ENCODE data around the gene TNFAIP8L2. TPM values are rescaled to one million over a fixed set of nuclear protein-coding genes. Genes with fewer than 3 reads are reported as not detected.
A peak's percentile ranks its signal among the peaks of the same experiment; 100 is the strongest.

TNFAIP8L2 gene
- 2.2 TPM for total RNA-seq (ENCODE audit: insufficient read depth, low replicate concordance)

DNA sequence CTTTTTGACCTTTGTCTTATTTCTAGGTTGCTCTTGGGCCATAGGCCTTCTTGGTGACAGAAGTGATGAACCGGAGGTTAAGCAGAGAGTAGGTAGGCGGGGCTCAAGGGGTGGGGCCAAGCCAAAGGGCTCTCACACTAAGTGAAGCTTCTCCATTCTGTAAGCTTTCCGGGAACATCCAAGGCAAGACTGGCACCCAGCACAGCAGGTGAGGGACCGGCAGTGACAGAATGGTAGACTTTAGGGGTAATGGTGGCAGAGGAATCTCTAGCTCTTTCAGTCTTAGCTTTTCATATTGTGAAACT lies at the start of gene TNFAIP8L2:
Gene TNFAIP8L2 (plus strand): TSS at position 135 of the 305 bp plus-strand sequence. CDS start 2,049 bp downstream, outside the sequence.
- no peak for DNase-seq (ENCODE audit: low spot score)

DNA sequence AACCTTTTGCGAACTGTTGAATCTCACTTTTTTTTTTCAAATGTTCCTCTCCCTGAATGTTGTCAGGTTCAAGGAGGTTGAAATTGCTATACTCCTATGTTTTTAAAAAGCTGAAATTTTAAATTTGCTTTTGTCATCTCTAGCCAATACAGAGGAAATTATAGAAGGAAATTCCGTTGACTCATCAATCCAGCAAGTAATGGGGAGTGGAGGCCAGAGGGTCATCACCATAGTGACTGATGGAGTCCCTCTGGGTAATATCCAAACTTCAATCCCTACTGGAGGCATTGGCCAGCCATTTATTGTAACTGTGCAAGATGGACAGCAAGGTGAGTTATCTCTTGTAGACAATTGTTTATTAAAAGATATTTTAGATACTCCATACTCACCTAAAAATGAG lies 49.6 kb upstream of the TNFAIP8L2 start:
- DNase-seq (ENCODE audit: low spot score) = no peak

DNA sequence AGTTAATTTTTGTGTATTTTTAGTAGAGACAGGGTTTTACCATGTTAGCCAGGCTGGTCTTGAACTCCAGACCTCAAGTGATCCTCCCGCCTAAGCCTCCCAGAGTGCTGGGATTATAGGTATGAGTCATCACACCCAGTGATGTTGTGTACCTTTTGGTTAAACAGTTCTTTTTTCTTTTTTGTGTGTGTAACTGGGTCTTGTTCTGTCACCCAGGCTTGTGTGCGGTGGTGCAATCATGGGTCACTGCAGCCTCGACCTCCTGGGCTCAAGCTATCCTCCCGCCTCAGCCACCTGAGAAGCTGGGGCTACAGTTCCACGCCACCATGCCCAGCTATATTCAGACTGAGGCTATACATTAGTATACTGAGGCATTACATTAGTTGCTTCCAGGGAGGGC lies 48.1 kb upstream of the TNFAIP8L2 start:
- no peak for DNase-seq (ENCODE audit: low spot score)

DNA sequence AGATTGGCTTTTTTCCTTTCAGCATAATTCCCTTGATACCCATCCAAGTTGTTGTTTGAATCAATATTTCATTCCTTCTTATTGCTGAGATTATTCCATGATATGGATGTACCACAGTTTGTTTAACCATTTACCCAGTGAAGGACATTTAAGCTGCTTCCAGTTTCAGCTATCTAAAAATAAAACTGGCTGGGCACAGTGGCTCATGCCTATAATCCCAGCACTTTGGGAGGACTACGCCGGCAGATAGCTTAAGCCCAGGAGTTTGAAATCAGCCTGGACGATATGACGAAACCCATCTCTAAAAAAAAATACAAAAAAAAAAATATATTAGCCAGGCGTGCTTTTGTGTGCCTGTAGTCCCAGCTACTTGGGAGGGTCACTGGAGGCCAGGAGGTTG lies 42.6 kb upstream of the TNFAIP8L2 start:
- DNase-seq (ENCODE audit: low spot score) = no peak

- no peak for DNase-seq (ENCODE audit: low spot score)
Measured at GRCh38 chr1:151124763-151125403, 31.6 kb upstream of the TNFAIP8L2 start.

GRCh38 chr1:151128800-151129199 lies 27.6 kb upstream of the TNFAIP8L2 start:
- no peak for DNase-seq (ENCODE audit: low spot score)

GRCh38 chr1:151130987-151131586 lies 25.4 kb upstream of the TNFAIP8L2 start:
- DNase-seq (ENCODE audit: low spot score) = peak; percentile 94

GRCh38 chr1:151131701-151132334 lies 24.6 kb upstream of the TNFAIP8L2 start:
- peak; percentile 46 for DNase-seq (ENCODE audit: low spot score)

GRCh38 chr1:151132335-151133017 lies 24.0 kb upstream of the TNFAIP8L2 start:
- no peak for DNase-seq (ENCODE audit: low spot score)

- no peak for DNase-seq (ENCODE audit: low spot score)
Measured at GRCh38 chr1:151133018-151133806, 23.2 kb upstream of the TNFAIP8L2 start.

DNA sequence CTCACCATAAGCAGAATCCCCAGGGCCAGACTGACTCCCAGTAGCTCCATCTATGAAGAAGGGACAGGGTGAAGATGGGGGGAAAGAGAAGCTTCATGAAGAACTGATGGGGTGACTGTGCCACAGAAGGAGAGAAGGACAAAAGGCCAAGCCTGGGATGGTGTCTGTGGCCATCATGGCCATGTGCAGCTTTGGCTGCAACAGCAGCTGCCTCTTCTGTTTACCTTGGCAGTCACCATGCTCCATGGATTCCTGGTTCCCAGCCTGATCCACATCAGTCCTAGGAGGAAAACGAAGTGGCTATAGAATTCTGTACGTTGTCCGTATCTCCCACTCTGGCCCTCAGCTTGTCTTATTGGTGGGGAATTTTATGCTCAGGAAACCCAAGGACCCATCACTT lies 22.1 kb upstream of the TNFAIP8L2 start:
- no peak for DNase-seq (ENCODE audit: low spot score)

- DNase-seq (ENCODE audit: low spot score) = no peak
Measured at GRCh38 chr1:151134991-151135390, 21.5 kb upstream of the TNFAIP8L2 start.

GRCh38 chr1:151135433-151136385 lies 20.7 kb upstream of the TNFAIP8L2 start:
- DNase-seq (ENCODE audit: low spot score) = no peak

DNA sequence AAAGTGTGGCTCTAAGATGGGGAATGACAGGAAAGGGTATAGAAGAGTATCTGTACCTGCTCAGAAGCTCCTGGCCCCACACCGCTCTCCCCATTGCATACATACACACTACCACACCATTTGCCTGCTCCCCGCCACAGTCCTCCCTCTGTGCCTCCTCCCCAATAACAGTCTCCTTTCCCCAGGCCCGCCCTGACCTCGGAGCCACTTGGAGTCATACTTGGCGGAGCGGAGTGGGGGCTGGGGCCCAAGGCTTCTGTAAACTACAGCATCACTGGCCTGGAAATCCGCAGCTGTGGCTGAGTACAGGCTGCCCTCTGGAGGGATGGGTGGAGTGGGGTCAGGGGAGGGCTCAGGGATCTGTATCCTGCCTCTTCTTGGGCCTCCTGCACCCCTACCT lies 18.7 kb upstream of the TNFAIP8L2 start:
- no peak for DNase-seq (ENCODE audit: low spot score)

DNA sequence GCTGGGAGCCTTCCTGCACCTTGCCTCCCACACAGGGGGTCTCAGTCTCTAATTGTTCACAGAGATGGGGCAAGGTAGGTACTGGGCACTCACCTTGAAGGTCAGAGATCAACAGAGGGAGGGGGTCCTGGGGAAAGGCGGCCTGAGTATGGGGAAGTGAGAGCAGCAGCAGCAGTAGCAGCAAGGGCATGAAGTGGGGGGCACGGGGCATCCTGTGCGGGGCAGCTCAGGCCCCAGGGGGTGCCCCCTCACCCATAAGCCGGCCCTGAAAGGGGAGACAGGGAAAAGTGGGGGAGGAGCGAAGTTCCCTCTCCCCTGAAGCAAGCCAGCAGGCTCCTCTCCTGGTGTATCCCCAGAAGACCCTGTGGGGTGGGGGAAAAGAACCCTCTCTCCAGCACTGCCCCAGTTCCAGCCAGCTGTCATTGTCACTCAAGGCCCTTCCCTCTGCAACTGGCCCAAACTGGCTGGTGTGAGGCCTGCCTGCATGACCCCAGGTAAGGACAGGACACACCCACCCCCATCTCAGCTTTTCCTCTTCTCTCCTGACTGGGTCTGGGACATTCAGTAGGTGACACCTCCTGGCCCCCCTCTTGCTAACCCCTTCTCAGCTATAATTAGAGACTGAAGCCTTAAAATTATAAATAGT lies 13.9 kb upstream of the TNFAIP8L2 start:
- DNase-seq (ENCODE audit: low spot score) = no peak

DNA sequence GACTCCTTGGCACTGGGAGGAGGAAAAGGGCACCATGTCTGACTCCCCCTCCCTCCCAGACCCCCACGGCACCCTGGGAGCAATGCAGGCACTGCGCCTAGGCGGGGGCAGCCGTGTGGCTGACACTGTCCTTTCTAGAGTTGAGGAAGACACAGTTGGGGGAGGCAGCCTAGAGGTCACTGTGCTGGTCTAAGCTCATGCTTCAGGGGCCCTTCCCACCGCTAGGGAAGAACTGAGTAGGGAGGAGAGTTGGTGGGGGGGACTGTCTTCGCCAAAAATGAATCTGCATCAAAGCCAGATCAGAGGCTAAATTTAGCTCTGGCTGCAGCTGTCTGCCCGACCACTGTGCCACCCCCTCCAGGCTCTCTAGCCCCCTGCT lies 13.4 kb upstream of the TNFAIP8L2 start:
- DNase-seq (ENCODE audit: low spot score) = no peak

- no peak for DNase-seq (ENCODE audit: low spot score)
Measured at GRCh38 chr1:151143986-151144385, 12.5 kb upstream of the TNFAIP8L2 start.

- DNase-seq (ENCODE audit: low spot score) = peak; percentile 39
Measured at GRCh38 chr1:151144474-151145303, 11.8 kb upstream of the TNFAIP8L2 start.

Data from umbilical cord (tissue), 2 donors.